HEK293 (cell line): Measurements from ENCODE around the gene TSHZ2.

Source experiments
- CTCF ChIA-PET: fragments of 350-600 bp; formaldehyde crosslinking; extraction: SDS; loops from one replicate; lab custom pipeline; 2021; ENCODE audit warnings: antibody characterized with exemption; lab: Yijun Ruan, JAX
- POLR2A ChIA-PET: fragments of 300-600 bp; formaldehyde crosslinking; extraction: SDS; loops from one replicate; lab custom pipeline; 2020; ENCODE audit warnings: antibody characterized with exemption, inconsistent platforms; lab: Yijun Ruan, JAX
- H3K27ac ChIP-seq: fragments of 200-500 bp; sonication (Bioruptor generic); 2 replicates; pipeline ENCODE4 v1.5.1; 2014; ENCODE audit warnings: low read depth, low read length, control low read depth, inconsistent platforms; ENCODE audit errors: extremely low read depth
- H3K36me3 ChIP-seq, 2 experiments: fragments of 200-500 bp in 1 of 2; sonication (Bioruptor generic) in 1 of 2; 1 replicate in 1 of 2; 2 replicates in 1 of 2; pipeline ENCODE4 v1.5.1; 2014 to 2017; ENCODE audit warnings: inconsistent platforms in 2 of 2, low read length in 2 of 2; ENCODE audit not compliant: control insufficient read depth in 2 of 2, insufficient read depth in 1 of 2
- H3K4me1 ChIP-seq: fragments of 200-500 bp; sonication (Bioruptor generic); 2 replicates; pipeline ENCODE4 v1.5.1; 2014; ENCODE audit warnings: mild to moderate bottlenecking, low read length, inconsistent platforms; ENCODE audit not compliant: control insufficient read depth, insufficient read depth
- H3K4me3 ChIP-seq: 2 replicates; pipeline ENCODE4 v1.5.1; 2011; ENCODE audit warnings: low read depth, mild to moderate bottlenecking, control low read depth, low read length, moderate library complexity
- H3K9me3 ChIP-seq: fragments of 200-500 bp; sonication (Bioruptor generic); 2 replicates; pipeline ENCODE4 v1.5.1; 2014; ENCODE audit warnings: low read depth, low read length, inconsistent platforms; ENCODE audit not compliant: control insufficient read depth, insufficient read depth
- EGR2 ChIP-seq: fragments of 450-650 bp; formaldehyde crosslinking; IDR thresholded peaks from 2 replicates; pipeline ENCODE4 v1.5.1; 2016; ENCODE audit warnings: low read depth, missing biosample characterization, missing genetic modification characterization
- GLIS1 ChIP-seq: fragments of 450-650 bp; formaldehyde crosslinking; IDR thresholded peaks from 2 replicates; pipeline ENCODE4 v1.5.1; 2016; ENCODE audit warnings: missing biosample characterization, missing genetic modification characterization
- MEIS1 ChIP-seq: sonication (generic); formaldehyde crosslinking; IDR thresholded peaks from 2 replicates; pipeline ENCODE4 v1.8.1; 2022; ENCODE audit warnings: missing genetic modification reagents, mild to moderate bottlenecking, borderline replicate concordance
- PRDM2 ChIP-seq: fragments of 450-650 bp; formaldehyde crosslinking; IDR thresholded peaks from 2 replicates; pipeline ENCODE4 v1.5.1; 2016; ENCODE audit warnings: missing biosample characterization, missing genetic modification characterization, borderline replicate concordance
- SP7 ChIP-seq: fragments of 450-650 bp; formaldehyde crosslinking; IDR thresholded peaks from 2 replicates; pipeline ENCODE4 v1.5.1; 2016; ENCODE audit warnings: missing biosample characterization, missing genetic modification characterization
- YY1 ChIP-seq: fragments of 450-650 bp; formaldehyde crosslinking; IDR thresholded peaks from 2 replicates; pipeline ENCODE4 v1.5.1; 2018; ENCODE audit warnings: missing biosample characterization, missing genetic modification characterization
- YY2 ChIP-seq: fragments of 450-650 bp; formaldehyde crosslinking; IDR thresholded peaks from 2 replicates; pipeline ENCODE4 v1.5.1; 2016; ENCODE audit warnings: missing biosample characterization, missing genetic modification characterization
- ZBTB11 ChIP-seq: fragments of 450-650 bp; formaldehyde crosslinking; conservative IDR thresholded peaks from 2 replicates; pipeline ENCODE4 v1.5.1; 2016; ENCODE audit warnings: low read depth, missing biosample characterization, missing genetic modification characterization
- ZBTB26 ChIP-seq: fragments of 450-650 bp; formaldehyde crosslinking; optimal IDR thresholded peaks from 2 replicates; pipeline ENCODE3; 2016; ENCODE audit warnings: missing biosample characterization, mild to moderate bottlenecking, missing genetic modification characterization
- ZBTB7A ChIP-seq: fragments of 450-650 bp; formaldehyde crosslinking; IDR thresholded peaks from 2 replicates; pipeline ENCODE4 v1.5.1; 2016; ENCODE audit warnings: low read depth, missing biosample characterization, missing genetic modification characterization
- ZIC2 ChIP-seq: fragments of 450-650 bp; formaldehyde crosslinking; IDR thresholded peaks from 2 replicates; pipeline ENCODE4 v1.5.1; 2016; ENCODE audit warnings: missing biosample characterization, missing genetic modification characterization
- ZNF23 ChIP-seq: fragments of 450-650 bp; formaldehyde crosslinking; IDR thresholded peaks from 2 replicates; pipeline ENCODE4 v1.5.1; 2016; ENCODE audit warnings: missing biosample characterization, missing genetic modification characterization, borderline replicate concordance
- ZNF37A ChIP-seq: fragments of 450-650 bp; IDR thresholded peaks from 2 replicates; pipeline ENCODE4 v1.5.1; 2018; ENCODE audit warnings: missing biosample characterization, missing genetic modification characterization
- ZNF501 ChIP-seq: fragments of 450-650 bp; formaldehyde crosslinking; IDR thresholded peaks from 2 replicates; pipeline ENCODE4 v1.5.1; 2016; ENCODE audit warnings: missing biosample characterization, missing genetic modification characterization
- ZNF529 ChIP-seq: fragments of 450-650 bp; formaldehyde crosslinking; IDR thresholded peaks from 2 replicates; pipeline ENCODE4 v1.5.1; 2017; ENCODE audit warnings: missing genetic modification characterization, missing biosample characterization; ENCODE audit not compliant: insufficient replicate concordance
- ZNF580 ChIP-seq: fragments of 450-650 bp; formaldehyde crosslinking; IDR thresholded peaks from 2 replicates; pipeline ENCODE4 v1.5.1; 2016; ENCODE audit warnings: missing biosample characterization, missing genetic modification characterization
- ZNF747 ChIP-seq: fragments of 450-650 bp; formaldehyde crosslinking; IDR thresholded peaks from 2 replicates; pipeline ENCODE4 v1.5.1; 2016; ENCODE audit warnings: missing biosample characterization, missing genetic modification characterization
- ZNF776 ChIP-seq: fragments of 450-650 bp; formaldehyde crosslinking; IDR thresholded peaks from 2 replicates; pipeline ENCODE4 v1.5.0; 2017; ENCODE audit warnings: missing biosample characterization, missing genetic modification characterization, borderline replicate concordance
- ZSCAN16 ChIP-seq: fragments of 450-650 bp; formaldehyde crosslinking; IDR thresholded peaks from 2 replicates; pipeline ENCODE4 v1.5.1; 2016; ENCODE audit warnings: missing biosample characterization, missing genetic modification characterization
- ZSCAN5A ChIP-seq: fragments of 450-650 bp; formaldehyde crosslinking; IDR thresholded peaks from 2 replicates; pipeline ENCODE4 v1.5.1; 2016; ENCODE audit warnings: missing biosample characterization, missing genetic modification characterization

The TSHZ2 gene

GRCh38 chr20:53083411-53083810 is 111.3 kb downstream of the TSHZ2 start:
- CTCF ChIA-PET, result interaction anchor here (0.5 kb wide), 1 partner anchor 542 kb away, joined by 3 read pairs; no protein-coding TSS in a partner anchor
- Histone ChIP-seq H3K9me3 (no peaks in the 10 kb centered on the region), H3K27ac (no peak overlapping the region), H3K36me3 (no peaks in the 10 kb centered on the region), H3K4me3 (no peak overlapping the region), H3K4me1 (0 out of 2 replicates have a peak, but pooled peaks cover 3% of the 10 kb centered on the region)
- TF ChIP-seq ZNF529 (tag by site-specific recombination), result no peak
- POLR2A ChIA-PET, result no interaction called here

- no peak overlapping the region for H3K4me3 ChIP-seq
- no peaks in the 10 kb centered on the region for H3K9me3 ChIP-seq
- ChIA-PET POLR2A (no interaction called here), CTCF (no interaction called here)
- TF ChIP-seq SP7 (tag by site-specific recombination), result no peak
- no peak for TF ChIP-seq ZNF37A (tag by site-specific recombination)
- no peak for TF ChIP-seq ZBTB7A (tag by site-specific recombination)
- TF ChIP-seq GLIS1 (tag by site-specific recombination), result no peak
- no peak for TF ChIP-seq ZSCAN5A (tag by site-specific recombination)
- TF ChIP-seq YY1, result no peak
- TF ChIP-seq YY2 (tag by site-specific recombination), result no peak
- TF ChIP-seq ZIC2 (tag by site-specific recombination), result no peak
- TF ChIP-seq ZBTB11 (tag by site-specific recombination), result no peak
- TF ChIP-seq ZNF776 (tag by site-specific recombination), result no peak
- TF ChIP-seq ZSCAN16 (tag by site-specific recombination), result no peak
- TF ChIP-seq ZNF747 (tag by site-specific recombination), result no peak
- no peak for TF ChIP-seq EGR2 (tag by site-specific recombination)
- TF ChIP-seq ZNF23 (tag by site-specific recombination), result no peak
- TF ChIP-seq ZBTB26 (tag by site-specific recombination), result no peak
- TF ChIP-seq ZNF580 (tag by site-specific recombination), result no peak
- TF ChIP-seq PRDM2, result no peak
- no peak for TF ChIP-seq MEIS1 (CRISPR knock-in tag)
- TF ChIP-seq ZNF501 (tag by site-specific recombination), result no peak
- 0 out of 2 replicates have a peak, but pooled peaks cover 3% of the 10 kb centered on the region for H3K4me1 ChIP-seq
- no peaks in the 10 kb centered on the region for H3K36me3 ChIP-seq
- no peak overlapping the region for H3K27ac ChIP-seq
These were observed 112.3 kb downstream of the TSHZ2 start for GRCh38 chr20:53084408-53084997.
